Calu3 (cell line): ENCODE measurements around the gene TMPRSS2. TPM values are rescaled to one million over a fixed set of nuclear protein-coding genes. Genes with fewer than 3 reads are reported as not detected.

Experiments used
- Bru-seq: library from RNA; stranded (reverse); fragments of 400-500 nt; gene quantifications from one replicate; lab custom pipeline; 2021; lab: Mats Ljungman, UMichigan
- BruChase-seq, 2 experiments: library from RNA; stranded (reverse); fragments of 400-500 nt; gene quantifications; one replicate each; lab custom pipeline; 2021; lab: Mats Ljungman, UMichigan
- BruUV-seq: library from RNA; stranded (reverse); fragments of 400-500 nt; replicated peaks from 2 replicates; lab custom pipeline; 2021; lab: Mats Ljungman, UMichigan
- CTCF ChIA-PET: fragments of 300-600 bp; sonication (Branson Sonifier 250); formaldehyde crosslinking; loops from one replicate; lab custom pipeline; 2022; ENCODE audit warnings: antibody characterized with exemption; lab: Charles Lee
- DNase-seq: peaks from one replicate; pipeline ENCODE4 v3.0.0; 2022
- H3K27ac Mint-ChIP-seq: one replicate; pipeline ENCODE4 v1.8.0; 2022; ENCODE audit warnings: mixed read lengths; ENCODE audit not compliant: unreplicated experiment
- H3K27me3 Mint-ChIP-seq: one replicate; pipeline ENCODE4 v1.8.0; 2022; ENCODE audit warnings: mixed read lengths; ENCODE audit not compliant: unreplicated experiment
- H3K36me3 Mint-ChIP-seq: one replicate; pipeline ENCODE4 v1.8.0; 2022; ENCODE audit warnings: mild to moderate bottlenecking, moderate library complexity, mixed read lengths; ENCODE audit not compliant: insufficient read depth, unreplicated experiment
- H3K4me1 Mint-ChIP-seq: one replicate; pipeline ENCODE4 v1.8.0; 2022; ENCODE audit warnings: mild to moderate bottlenecking, low read depth, mixed read lengths; ENCODE audit not compliant: unreplicated experiment
- H3K4me3 Mint-ChIP-seq: one replicate; pipeline ENCODE4 v1.8.0; 2022; ENCODE audit warnings: mild to moderate bottlenecking, low read depth, moderate library complexity, mixed read lengths; ENCODE audit not compliant: unreplicated experiment
- H3K9me3 Mint-ChIP-seq: one replicate; pipeline ENCODE4 v1.8.0; 2022; ENCODE audit warnings: low read depth, mixed read lengths; ENCODE audit not compliant: unreplicated experiment
- intact Hi-C: fragments of 100-400 bp; cut with micrococcal nuclease; formaldehyde crosslinking; loops from one replicate; pipeline ENCODE4 v1.10.0; 2022; ENCODE audit not compliant: unreplicated experiment
- long read RNA-seq: library from polyadenylated mRNA; stranded (forward); transcript quantifications from one replicate; pipeline ENCODE4 v2.0.0, GENCODE V29; 2022
- total RNA-seq: library from RNA; stranded (reverse); gene quantifications from 2 replicates; pipeline ENCODE4 v1.2.3, GENCODE V29; 2022
- TF ChIP-seq, protein P1 (sequence below): fragments of 200-600 bp; IDR thresholded peaks from one replicate; pipeline ENCODE4 v1.8.0; 2022; ENCODE audit warnings: antibody characterized with exemption; ENCODE audit not compliant: unreplicated experiment

The TMPRSS2 gene
- total RNA-seq (13.1 and 15.6 TPM in 2 replicates), Bru-seq, nascent RNA (percentile 45 among the genes with signal in this experiment), BruChase-seq, experiment 1, labeled RNA remaining after a 6-hour chase (percentile 43 among the genes with signal in this experiment), BruChase-seq, experiment 2, labeled RNA remaining after a 2-hour chase (percentile 43 among the genes with signal in this experiment)
- long read RNA-seq, partial matches to known transcripts: 2 of 28 reads
- long read RNA-seq, other reads (novel, unspliced or antisense): 21 of 28 reads

DNA sequence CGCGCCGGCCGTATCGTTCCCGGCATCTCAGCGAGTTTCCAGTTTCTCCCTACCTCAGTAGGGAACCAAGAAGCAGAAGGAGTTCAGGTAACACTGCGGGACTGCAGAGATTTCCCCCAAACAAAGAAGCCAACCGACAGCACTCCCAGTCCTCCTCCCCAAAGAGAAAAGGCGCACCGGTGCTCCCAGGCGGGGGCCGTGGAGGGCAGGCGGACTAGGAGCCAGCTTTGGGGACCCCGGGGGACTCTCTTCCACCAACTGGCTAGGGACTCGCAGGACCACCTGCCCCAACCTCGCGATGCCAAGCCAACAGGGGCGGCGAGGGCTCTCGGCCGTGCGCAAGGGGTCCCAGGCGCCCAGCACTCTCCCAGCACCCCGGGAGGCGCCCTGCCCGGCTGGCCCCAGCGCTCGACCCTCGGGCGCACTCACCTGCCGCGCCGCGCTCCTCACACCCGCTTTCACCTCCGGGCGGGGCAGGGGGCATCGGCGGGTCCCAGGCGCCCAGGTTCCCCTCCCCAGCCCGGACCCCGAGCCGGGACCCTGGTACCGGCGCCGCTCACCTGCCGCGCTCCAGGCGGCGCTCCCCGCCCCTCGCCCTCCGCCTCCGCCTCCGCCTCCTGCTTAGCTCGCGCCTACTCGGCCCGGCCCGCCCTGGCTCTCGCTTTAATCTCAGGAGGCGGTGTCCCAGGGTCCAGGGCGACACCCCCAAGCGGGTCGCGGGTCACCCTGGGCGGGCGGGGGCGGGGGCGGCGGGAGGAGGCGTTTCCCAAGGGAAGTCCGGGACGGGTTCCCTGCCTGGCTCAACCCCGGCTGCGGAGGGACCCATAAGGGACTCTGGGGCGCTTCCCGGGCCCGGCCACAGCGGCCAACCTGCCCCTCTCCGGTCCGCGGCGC lies at the start of gene TMPRSS2:
Gene TMPRSS2, minus strand, starts transcription at position 638 of the 894 bp plus-strand sequence. CDS start 10,025 bp downstream, outside the sequence.
- BruUV-seq: no TSS peak
- H3K27ac Mint-ChIP-seq: no peak within 1 kb of the TSS
- peak within 1 kb of the TSS; percentile 71 for H3K4me3 Mint-ChIP-seq
- H3K4me1 Mint-ChIP-seq: peaks cover 1% of the 10 kb centered on the region
- H3K36me3 Mint-ChIP-seq: peaks cover 7% of the 10 kb centered on the region
- peak; percentile 68 for DNase-seq
- CTCF ChIA-PET: interaction anchor here (0.6 to 1.2 kb wide), 2 partner anchors 41 to 104 kb away, joined by 3 to 4 read pairs; no protein-coding TSS in a partner anchor
- intact Hi-C loops: loop anchor here (10.0 kb wide), 1 partner anchor 57 kb away; no protein-coding TSS in a partner anchor
- H3K9me3 Mint-ChIP-seq: no peaks in the 10 kb centered on the region
- TF ChIP-seq, protein P1, sequence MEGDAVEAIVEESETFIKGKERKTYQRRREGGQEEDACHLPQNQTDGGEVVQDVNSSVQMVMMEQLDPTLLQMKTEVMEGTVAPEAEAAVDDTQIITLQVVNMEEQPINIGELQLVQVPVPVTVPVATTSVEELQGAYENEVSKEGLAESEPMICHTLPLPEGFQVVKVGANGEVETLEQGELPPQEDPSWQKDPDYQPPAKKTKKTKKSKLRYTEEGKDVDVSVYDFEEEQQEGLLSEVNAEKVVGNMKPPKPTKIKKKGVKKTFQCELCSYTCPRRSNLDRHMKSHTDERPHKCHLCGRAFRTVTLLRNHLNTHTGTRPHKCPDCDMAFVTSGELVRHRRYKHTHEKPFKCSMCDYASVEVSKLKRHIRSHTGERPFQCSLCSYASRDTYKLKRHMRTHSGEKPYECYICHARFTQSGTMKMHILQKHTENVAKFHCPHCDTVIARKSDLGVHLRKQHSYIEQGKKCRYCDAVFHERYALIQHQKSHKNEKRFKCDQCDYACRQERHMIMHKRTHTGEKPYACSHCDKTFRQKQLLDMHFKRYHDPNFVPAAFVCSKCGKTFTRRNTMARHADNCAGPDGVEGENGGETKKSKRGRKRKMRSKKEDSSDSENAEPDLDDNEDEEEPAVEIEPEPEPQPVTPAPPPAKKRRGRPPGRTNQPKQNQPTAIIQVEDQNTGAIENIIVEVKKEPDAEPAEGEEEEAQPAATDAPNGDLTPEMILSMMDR: no peak
- no peaks in the 10 kb centered on the region for H3K27me3 Mint-ChIP-seq

DNA sequence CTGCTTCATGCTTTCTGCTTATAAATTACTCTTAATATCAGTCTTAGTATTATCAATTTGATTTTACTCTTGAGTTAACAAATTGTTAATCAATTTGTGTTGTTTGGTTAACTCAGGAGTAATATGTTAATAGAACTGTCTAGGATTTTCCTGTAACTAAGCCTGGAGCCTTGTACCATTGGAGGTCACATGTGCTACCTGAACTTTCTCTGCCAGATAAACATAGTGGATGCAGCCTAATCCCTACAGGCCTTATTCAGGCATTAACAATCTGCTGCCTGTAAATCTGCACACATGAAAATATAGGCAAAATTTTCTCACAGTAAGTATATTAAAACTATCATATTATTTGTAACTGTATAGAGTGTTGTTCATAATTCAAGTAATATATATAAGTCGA lies 47.1 kb upstream of the TMPRSS2 start:
- peaks cover 8% of the 10 kb centered on the region for H3K4me1 Mint-ChIP-seq
- TF ChIP-seq, protein P1: no peak
- DNase-seq: no peak
- no peaks in the 10 kb centered on the region for H3K36me3 Mint-ChIP-seq
- no TSS peak for BruUV-seq
- no peaks in the 10 kb centered on the region for H3K27me3 Mint-ChIP-seq
- H3K27ac Mint-ChIP-seq: no peak overlapping the region
- H3K9me3 Mint-ChIP-seq: no peaks in the 10 kb centered on the region
- intact Hi-C loops: no loop called here
- CTCF ChIA-PET: interaction anchor here (1.5 kb wide), 1 partner anchor 17 kb away, joined by 3 read pairs; no protein-coding TSS in a partner anchor
- no peak overlapping the region for H3K4me3 Mint-ChIP-seq

GRCh38 chr21:41552254-41552653 lies 44.3 kb upstream of the TMPRSS2 start:
- Mint-ChIP-seq H3K27ac (no peak overlapping the region), H3K36me3 (no peaks in the 10 kb centered on the region), H3K4me1 (no peaks in the 10 kb centered on the region), H3K9me3 (no peaks in the 10 kb centered on the region), H3K4me3 (no peak overlapping the region), H3K27me3 (peaks cover 1% of the 10 kb centered on the region)
- BruUV-seq: no TSS peak
- intact Hi-C loops: no loop called here
- TF ChIP-seq, protein P1: no peak
- no peak for DNase-seq
- CTCF ChIA-PET: no interaction called here

DNA sequence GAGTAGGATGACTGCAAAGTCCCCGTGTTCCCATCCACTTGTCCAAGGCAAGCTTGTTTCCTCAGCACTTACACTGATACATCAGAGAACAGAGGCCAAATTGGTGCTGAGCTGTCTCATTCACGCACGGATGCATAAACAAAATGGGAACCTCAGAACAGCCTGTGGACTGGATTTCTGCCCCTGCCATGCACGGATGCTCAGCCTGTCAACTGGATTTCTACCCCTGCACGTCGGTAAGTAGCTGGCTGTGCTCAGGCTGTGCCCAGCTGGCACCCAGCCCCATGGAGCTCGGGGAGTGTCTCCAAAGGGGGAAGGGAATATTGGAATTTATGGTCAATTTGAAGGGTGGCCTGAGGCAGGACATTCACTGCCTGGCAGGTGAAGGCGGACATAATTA lies 40.8 kb upstream of the TMPRSS2 start:
- CTCF ChIA-PET: interaction anchor here (0.6 kb wide), 1 partner anchor 41 kb away, joined by 4 read pairs; the partner anchor contains the start of gene TMPRSS2

More for the DNA sequence above, 40.8 kb upstream of the TMPRSS2 start:
- no TSS peak for BruUV-seq
- Mint-ChIP-seq H3K4me1 (no peaks in the 10 kb centered on the region), H3K36me3 (no peaks in the 10 kb centered on the region), H3K27me3 (peaks cover 29% of the 10 kb centered on the region), H3K4me3 (no peak overlapping the region), H3K27ac (no peak overlapping the region), H3K9me3 (no peaks in the 10 kb centered on the region)
- TF ChIP-seq, protein P1: no peak
- intact Hi-C loops: no loop called here
- DNase-seq: no peak
